Measurements from ENCODE around the gene CYTH3.
"Not testable (repeated sequence)": the region's sequence is repeated elsewhere in the genome, so short reads cannot be mapped to it uniquely, and the experiment has no call there.

CYTH3 gene, protein sequence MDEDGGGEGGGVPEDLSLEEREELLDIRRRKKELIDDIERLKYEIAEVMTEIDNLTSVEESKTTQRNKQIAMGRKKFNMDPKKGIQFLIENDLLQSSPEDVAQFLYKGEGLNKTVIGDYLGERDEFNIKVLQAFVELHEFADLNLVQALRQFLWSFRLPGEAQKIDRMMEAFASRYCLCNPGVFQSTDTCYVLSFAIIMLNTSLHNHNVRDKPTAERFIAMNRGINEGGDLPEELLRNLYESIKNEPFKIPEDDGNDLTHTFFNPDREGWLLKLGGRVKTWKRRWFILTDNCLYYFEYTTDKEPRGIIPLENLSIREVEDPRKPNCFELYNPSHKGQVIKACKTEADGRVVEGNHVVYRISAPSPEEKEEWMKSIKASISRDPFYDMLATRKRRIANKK

GRCh38 chr7:6272481-6273323 lies at the start of gene CYTH3:
Gene CYTH3 (minus strand): TSS chr7:6272624. CDS start chr7:6272507, 117 bp downstream.
- peak; percentile 98 for DNase-seq (ENCODE audit: low spot score)

- DNase-seq (ENCODE audit: low spot score), result no peak
Measured at GRCh38 chr7:6320791-6321190, 48.4 kb upstream of the CYTH3 start.

DNA sequence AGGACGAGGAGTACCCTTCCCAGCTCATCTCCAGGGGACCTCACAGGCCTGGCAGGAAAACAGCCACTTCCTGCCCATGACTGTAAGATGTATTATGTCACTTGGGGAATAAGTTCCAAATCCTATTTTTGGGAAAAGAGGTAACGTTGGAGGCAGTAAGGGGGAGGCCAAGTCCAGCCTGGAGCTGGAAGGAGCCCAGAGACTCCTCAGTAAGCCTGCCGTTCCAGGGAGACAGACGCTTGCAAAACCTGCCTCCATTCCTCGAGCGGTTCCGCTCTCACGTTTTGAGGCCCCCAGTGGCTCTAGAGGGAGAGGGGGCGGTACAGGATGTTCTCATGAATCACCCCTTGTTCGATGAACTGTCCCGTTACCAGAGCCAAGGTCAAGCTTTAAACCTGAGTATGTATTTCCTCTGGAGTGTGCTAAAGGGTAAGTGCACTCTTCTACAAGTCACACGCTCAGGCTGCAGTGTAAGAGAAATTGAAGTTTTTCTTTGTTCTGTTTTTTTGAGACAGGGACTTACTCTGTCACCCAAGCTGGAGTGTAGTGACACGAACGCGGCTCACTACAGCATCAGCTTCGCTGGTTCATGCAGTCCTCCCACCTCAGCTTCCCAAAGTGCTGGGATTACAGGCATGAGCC lies 45.5 kb upstream of the CYTH3 start:
- peak; percentile 81 for DNase-seq (ENCODE audit: low spot score)

GRCh38 chr7:6316226-6316625 lies 43.8 kb upstream of the CYTH3 start:
- no peak for DNase-seq (ENCODE audit: low spot score)

DNA sequence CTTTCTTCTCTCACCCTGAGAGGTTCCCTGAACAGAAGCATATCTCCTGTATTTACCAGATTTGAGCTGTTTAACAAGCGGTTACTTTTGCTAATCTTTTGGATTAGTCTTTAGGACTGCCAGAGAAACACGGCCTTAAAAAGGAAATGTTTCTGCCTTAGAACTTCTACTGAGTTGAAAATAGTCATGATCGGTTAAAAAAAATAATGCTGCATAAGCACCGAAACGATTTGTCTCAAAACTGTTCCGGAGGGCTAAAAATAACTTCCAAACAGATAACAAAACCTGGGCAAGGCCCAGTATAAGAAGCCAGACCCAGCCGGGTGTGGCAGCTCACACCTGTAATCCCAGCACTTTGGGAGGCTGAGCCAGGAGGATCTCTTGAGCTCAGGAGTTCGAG lies 43.3 kb upstream of the CYTH3 start:
- no peak for DNase-seq (ENCODE audit: low spot score)

DNA sequence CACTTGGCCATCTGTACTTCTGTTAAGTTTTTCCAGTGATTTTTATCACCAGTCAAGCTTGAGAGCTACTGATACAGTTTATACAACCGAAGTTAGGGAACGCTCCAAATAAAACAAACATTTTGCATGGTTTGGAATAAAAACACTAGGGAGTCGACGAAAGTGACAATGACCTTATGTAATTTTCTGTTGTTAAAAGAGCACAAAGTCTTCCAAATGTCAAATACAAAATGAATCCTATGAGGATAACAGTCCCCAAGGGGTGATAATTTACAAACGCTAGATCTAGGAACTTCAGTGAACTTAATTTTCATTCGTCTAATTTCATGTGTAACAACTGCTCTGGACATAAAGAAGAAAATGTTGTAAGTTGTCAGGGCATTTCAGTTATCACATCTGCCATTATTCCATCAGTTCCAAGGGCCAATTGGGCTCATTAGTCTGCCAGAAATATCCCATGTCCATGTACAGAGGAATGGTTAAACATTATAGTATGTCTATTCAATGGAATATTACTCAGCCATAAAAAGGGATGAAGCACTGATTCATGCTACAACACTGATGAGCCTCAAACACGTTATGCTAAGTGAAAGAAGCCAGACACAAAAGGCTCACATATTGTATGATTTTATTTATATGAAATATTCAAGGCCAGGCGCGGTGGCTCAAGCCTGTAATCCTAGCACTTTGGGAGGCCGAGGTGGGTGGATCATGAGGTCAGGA lies 38.0 kb upstream of the CYTH3 start:
- no peak for DNase-seq (ENCODE audit: low spot score)

GRCh38 chr7:6307762-6308161 lies 35.3 kb upstream of the CYTH3 start:
- DNase-seq (ENCODE audit: low spot score), result no peak

GRCh38 chr7:6306471-6306870 lies 34.0 kb upstream of the CYTH3 start:
- DNase-seq (ENCODE audit: low spot score), result peak; percentile 34

GRCh38 chr7:6305330-6305729 lies 32.9 kb upstream of the CYTH3 start:
- DNase-seq (ENCODE audit: low spot score), result no peak

DNA sequence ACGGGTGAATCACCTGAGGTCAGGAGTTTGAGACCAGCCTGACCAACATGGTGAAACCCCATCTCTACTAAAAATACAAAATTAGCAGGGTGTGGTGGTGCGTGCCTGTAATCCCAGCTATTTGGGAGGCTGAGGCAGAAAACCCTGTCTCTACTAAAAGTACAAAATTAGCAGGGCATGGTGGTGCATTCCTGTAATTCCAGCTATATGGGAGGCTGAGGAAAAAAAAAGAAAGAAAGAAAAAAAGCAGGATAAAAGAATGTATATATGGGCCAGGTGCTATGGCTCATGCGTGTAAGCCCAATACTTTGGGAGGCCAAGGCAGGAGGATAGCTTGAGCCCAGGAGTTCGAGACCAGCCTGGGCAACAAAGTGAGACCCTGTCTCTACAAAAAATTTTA lies 29.0 kb upstream of the CYTH3 start:
- DNase-seq (ENCODE audit: low spot score), result not testable (repeated sequence)

- DNase-seq (ENCODE audit: low spot score), result no peak
Measured at GRCh38 chr7:6299774-6300173, 27.4 kb upstream of the CYTH3 start.

- no peak for DNase-seq (ENCODE audit: low spot score)
Measured at GRCh38 chr7:6294839-6295238, 22.4 kb upstream of the CYTH3 start.

DNA sequence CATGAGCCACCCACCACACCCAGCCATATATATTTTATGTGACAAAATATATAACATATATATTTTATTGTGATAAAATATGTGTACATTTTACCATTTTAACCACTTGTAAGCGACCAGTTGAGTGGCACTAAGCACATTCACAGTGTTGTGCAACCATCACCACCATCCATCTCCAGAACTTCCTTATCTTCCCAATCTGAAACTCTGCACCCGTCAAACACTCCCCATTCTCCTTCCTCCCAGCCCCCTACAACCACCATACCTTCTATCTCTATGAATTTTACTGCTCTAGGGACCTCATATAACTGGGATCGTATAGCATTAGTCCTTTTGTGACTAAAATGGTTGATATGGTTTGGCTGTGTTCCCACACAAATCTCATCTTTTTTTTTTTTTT lies 20.8 kb upstream of the CYTH3 start:
- DNase-seq (ENCODE audit: low spot score), result no peak

DNA sequence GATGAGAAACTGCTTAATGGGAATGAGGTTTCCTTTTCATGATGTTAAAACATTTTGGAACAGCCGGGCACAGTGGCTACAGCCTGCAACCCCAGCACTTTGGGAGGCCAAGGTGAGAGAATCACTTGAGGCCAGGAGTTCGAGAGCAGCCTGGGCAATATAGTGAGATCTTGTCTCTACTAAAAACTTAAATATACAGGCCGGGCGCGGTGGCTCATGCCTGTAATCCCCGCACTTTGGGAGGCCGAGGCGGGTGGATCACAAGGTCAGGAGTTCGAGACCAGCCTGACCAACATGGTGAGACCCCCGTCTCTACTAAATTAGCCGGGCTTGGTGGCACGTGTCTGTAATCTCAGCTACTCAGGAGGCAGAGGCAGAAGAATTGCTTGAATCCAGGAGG lies 19.5 kb upstream of the CYTH3 start:
- DNase-seq (ENCODE audit: low spot score), result not testable (repeated sequence)

GRCh38 chr7:6291531-6291930 lies 19.1 kb upstream of the CYTH3 start:
- no peak for DNase-seq (ENCODE audit: low spot score)

GRCh38 chr7:6290319-6290741 lies 17.9 kb upstream of the CYTH3 start:
- DNase-seq (ENCODE audit: low spot score), result peak; percentile 22

GRCh38 chr7:6288270-6288860 lies 15.9 kb upstream of the CYTH3 start:
- DNase-seq (ENCODE audit: low spot score), result no peak

GRCh38 chr7:6286486-6286885 lies 14.1 kb upstream of the CYTH3 start:
- peak; percentile 65 for DNase-seq (ENCODE audit: low spot score)

DNA sequence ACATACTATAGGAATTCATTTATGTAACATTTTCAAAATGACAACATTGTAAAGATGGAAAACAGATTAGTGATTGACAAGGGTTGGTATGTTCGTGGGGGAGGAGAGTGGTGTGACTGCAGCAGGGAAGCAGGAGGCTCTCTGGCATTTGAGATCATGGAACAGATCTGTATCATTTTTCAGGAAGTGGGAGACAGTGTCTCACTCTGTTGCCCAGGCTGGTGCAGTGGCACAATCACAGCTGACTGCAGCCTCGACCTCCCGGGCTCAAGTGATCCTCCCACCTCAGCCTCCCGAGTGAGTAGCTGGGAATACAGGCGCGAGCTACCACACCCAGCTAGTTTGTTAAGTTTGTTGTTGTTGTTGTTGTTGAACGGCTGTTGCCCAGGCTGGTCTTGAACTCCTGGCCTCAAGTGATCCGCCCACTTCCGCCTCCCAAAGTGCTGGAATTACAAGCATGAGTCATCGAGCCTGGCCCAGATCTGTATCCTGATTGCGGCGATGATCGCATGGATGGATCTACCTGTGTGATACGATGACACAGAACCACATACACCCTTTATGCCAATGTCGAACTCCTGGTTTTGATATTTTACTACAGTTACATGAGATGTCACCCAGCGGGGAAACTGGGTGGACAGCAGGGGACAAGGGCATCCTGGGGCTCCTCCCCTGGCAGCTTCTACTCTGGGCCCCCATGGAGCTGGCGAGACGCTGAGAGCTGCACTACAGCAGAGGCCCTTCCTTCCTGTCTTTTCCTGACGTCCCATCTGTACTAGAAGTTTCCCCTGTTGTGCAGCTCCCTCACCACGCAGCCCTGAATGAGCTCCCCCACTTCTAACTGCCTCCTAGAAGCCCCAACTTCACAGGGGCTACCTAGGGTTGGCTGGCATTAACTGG lies 12.3 kb upstream of the CYTH3 start:
- no peak for DNase-seq (ENCODE audit: low spot score)

- no peak for DNase-seq (ENCODE audit: low spot score)
Measured at GRCh38 chr7:6284055-6284400, 11.6 kb upstream of the CYTH3 start.

Data from GM03348 (cell line).